Kidney epithelial cell (primary cell): ENCODE measurements around the gene PCSK2. TPM values are rescaled to one million over a fixed set of nuclear protein-coding genes. Genes with fewer than 3 reads are reported as not detected.

ENCODE experiments used
- DNase-seq: peaks from one replicate; pipeline ENCODE4 v3.0.0-alpha.2; 2010; ENCODE audit warnings: low read depth
- H3K27me3 ChIP-seq: 2 replicates; pipeline ENCODE4 v1.6.0; 2011; ENCODE audit warnings: low read length; ENCODE audit not compliant: control insufficient read depth, insufficient read depth
- H3K36me3 ChIP-seq: 2 replicates; pipeline ENCODE4 v1.5.1; 2011; ENCODE audit warnings: low read length; ENCODE audit not compliant: control insufficient read depth, insufficient read depth
- H3K4me3 ChIP-seq: 2 replicates; pipeline ENCODE4 v1.5.1; 2011; ENCODE audit warnings: low read depth, mild to moderate bottlenecking, control low read depth, low read length
- total RNA-seq: library from RNA; depleted of rRNA; stranded (reverse); fragments of >200 nt; gene quantifications from 2 replicates; pipeline ENCODE4 v1.2.3, GENCODE V29; 2015
- TF ChIP-seq, protein P1 (sequence below): IDR thresholded peaks from 2 replicates; pipeline ENCODE4 v1.5.1; 2011; ENCODE audit warnings: mild to moderate bottlenecking, moderate library complexity, low read length, control low read depth, inconsistent platforms; ENCODE audit not compliant: insufficient read depth, poor library complexity, severe bottlenecking

PCSK2 gene
- total RNA-seq, 1 donor from 2014 or later = 0.04 TPM

DNA sequence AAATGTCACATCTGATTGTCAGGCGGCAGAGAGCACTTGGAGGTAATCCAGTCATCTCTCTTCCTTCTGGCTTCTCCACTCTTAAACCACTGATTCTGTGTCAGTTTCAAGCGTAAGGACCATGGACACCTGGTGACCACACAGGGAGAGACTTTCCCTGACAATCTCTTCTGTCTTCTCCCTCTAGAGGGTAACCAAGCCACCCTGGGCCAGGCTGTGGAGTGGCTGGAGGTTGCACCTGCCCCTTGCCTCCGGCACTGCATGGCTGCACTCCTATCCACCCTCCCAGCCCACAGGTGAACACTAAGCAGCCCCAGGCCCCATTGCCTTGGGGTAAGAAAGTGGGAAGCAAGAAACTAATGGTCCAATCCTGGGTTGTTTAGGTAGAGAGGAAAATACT, 225.6 kb downstream of the PCSK2 start:
- TF ChIP-seq, protein P1, sequence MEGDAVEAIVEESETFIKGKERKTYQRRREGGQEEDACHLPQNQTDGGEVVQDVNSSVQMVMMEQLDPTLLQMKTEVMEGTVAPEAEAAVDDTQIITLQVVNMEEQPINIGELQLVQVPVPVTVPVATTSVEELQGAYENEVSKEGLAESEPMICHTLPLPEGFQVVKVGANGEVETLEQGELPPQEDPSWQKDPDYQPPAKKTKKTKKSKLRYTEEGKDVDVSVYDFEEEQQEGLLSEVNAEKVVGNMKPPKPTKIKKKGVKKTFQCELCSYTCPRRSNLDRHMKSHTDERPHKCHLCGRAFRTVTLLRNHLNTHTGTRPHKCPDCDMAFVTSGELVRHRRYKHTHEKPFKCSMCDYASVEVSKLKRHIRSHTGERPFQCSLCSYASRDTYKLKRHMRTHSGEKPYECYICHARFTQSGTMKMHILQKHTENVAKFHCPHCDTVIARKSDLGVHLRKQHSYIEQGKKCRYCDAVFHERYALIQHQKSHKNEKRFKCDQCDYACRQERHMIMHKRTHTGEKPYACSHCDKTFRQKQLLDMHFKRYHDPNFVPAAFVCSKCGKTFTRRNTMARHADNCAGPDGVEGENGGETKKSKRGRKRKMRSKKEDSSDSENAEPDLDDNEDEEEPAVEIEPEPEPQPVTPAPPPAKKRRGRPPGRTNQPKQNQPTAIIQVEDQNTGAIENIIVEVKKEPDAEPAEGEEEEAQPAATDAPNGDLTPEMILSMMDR = no peak
- Histone ChIP-seq H3K36me3 (no peaks in the 10 kb centered on the region), H3K4me3 (no peak overlapping the region), H3K27me3 (peaks cover 3% of the 10 kb centered on the region)
- DNase-seq = no peak

DNA sequence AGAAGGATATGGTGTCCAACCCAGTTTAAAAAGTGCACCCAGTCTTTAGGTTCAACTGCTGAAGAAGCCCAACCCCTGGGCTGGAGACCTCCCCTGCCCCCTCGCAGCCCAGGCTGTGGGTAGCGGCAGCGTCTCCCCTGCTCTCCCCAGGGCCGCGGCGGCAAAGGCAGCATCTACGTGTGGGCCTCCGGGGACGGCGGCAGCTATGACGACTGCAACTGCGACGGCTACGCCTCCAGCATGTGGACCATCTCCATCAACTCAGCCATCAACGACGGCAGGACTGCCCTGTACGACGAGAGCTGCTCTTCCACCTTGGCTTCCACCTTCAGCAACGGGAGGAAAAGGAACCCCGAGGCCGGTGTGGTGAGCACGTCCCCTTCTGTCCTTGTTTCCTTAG, 226.8 kb downstream of the PCSK2 start:
- H3K36me3 ChIP-seq = no peaks in the 10 kb centered on the region
- no peak for DNase-seq
- H3K27me3 ChIP-seq = peaks cover 3% of the 10 kb centered on the region
- no peak overlapping the region for H3K4me3 ChIP-seq
- TF ChIP-seq, protein P1 = no peak

DNA sequence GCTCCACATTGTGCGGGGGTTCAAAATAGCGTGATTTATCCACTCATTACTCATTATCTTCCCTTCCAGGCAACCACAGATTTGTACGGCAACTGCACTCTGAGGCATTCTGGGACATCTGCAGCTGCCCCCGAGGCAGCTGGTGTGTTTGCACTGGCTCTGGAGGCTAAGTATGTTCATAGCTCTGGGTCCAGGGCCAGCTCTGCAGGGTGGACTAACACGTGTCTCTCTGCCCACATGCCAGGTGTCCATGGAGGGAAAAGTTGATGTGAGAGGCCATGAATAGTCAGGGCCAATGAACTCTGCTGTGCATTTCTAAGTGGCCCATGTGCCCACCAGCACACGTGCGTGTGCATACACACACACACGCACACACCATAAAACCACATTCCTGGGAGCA, 229.4 kb downstream of the PCSK2 start:
- H3K36me3 ChIP-seq = no peaks in the 10 kb centered on the region
- H3K27me3 ChIP-seq = peaks cover 3% of the 10 kb centered on the region
- DNase-seq = no peak
- H3K4me3 ChIP-seq = no peak overlapping the region
- TF ChIP-seq, protein P1 = no peak

DNA sequence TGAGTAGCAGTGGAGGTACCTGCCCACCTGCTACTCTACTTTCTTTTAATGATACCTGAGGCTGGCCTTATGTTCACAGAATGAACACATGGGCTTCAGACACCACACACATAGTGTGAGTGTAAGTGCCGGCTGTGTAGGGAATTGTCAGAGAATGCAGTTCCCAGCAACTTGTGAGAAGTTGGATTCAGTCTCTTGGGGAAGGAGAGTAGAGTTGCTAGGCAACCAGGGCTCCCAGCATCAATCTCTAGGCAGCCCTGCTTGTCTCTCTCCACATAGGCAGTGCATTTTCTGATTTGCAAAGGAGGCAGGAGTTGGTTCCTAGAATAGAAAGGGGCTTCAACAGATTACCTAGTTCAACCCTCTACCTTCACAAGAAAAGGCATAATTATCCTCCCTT, 230.2 kb downstream of the PCSK2 start:
- H3K36me3 ChIP-seq = no peaks in the 10 kb centered on the region

DNA sequence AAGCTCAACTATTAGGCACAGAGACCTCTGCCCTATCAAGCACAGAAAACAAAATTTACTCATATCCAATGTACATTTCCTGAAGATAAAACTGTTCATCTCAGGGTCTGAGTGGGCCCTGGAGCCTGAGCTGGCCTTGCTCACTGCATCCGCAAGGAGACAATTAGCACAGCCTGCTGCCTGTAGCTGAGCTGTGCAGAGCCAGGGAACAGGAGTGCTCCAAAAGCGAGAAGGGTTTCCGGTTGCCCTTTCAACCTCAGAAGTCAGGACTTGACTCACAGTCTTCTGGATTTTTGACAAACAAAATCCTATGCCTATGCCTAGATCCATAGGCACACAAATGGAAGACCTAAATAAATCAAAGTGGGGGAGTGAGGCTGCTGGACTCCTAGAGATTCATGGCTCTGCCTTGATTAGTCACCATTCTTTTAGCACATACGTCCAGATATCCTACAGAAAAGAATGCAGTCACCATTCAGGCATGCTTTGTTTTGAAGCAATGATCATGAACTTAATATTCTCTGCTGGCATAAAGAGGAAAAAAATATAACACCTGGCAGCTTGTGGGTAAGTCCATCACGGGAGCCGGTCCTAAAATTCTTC, 230.8 kb downstream of the PCSK2 start:
- no peak for DNase-seq
- TF ChIP-seq, protein P1 = no peak

More for the DNA sequence above, 230.2 kb downstream of the PCSK2 start:
- TF ChIP-seq, protein P1 = no peak
- Histone ChIP-seq H3K27me3 (peaks cover 3% of the 10 kb centered on the region), H3K4me3 (no peak overlapping the region)
- DNase-seq = no peak

DNA sequence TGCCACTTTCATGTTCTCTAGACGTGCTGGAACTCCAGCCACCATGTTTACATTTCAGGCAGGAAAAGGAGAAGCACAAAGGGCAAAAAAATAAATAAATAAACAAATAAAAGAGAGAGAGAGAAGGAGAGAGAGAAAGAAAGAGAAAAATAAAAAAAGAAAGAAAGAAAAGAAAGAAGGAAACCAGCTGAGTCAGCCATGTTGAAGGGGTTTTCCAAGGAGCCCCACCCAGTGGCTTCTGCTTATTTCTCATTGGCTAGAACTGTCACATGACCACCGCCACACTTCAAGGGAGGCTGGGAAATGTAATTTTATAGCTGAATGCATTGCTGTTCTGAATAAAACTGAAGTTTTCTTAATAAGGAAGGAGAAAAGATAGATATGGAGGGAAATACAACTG, 233.3 kb downstream of the PCSK2 start:
- no peak overlapping the region for H3K4me3 ChIP-seq
- H3K27me3 ChIP-seq = no peaks in the 10 kb centered on the region
- no peak for DNase-seq
- no peaks in the 10 kb centered on the region for H3K36me3 ChIP-seq
- TF ChIP-seq, protein P1 = no peak

More for the DNA sequence above, 230.8 kb downstream of the PCSK2 start:
- H3K4me3 ChIP-seq = no peak overlapping the region
- peaks cover 3% of the 10 kb centered on the region for H3K27me3 ChIP-seq
- H3K36me3 ChIP-seq = no peaks in the 10 kb centered on the region
